Neural progenitor cell (in vitro differentiated cells): ENCODE measurements around the gene PTPRC.

Experiments used
- CTCF ChIP-seq: fragments of 200-600 bp; sonication (generic); IDR thresholded peaks from 2 replicates; pipeline ENCODE4 v1.5.1; 2017; ENCODE audit warnings: antibody characterized with exemption, mild to moderate bottlenecking
- EZH2 ChIP-seq: fragments of 200-600 bp; sonication (generic); IDR thresholded peaks from 2 replicates; pipeline ENCODE4 v1.6.1; 2017; ENCODE audit warnings: antibody characterized with exemption, mild to moderate bottlenecking, moderate library complexity
- EZH2phosphoT487 ChIP-seq: fragments of 200-600 bp; sonication (generic); IDR thresholded peaks from 2 replicates; pipeline ENCODE4 v1.6.1; 2017; ENCODE audit warnings: antibody characterized with exemption

GRCh38 chr1:198805498-198806151, 166.8 kb downstream of the PTPRC start:
- TF ChIP-seq CTCF, result no peak
- TF ChIP-seq EZH2phosphoT487, result no peak
- TF ChIP-seq EZH2, result no peak
